ENCODE measurements around the gene PVR. TPM values are rescaled to one million over a fixed set of nuclear protein-coding genes. Genes with fewer than 3 reads are reported as not detected.

PVR gene
- total and polyA plus RNA-seq, 9 of the 15 experiments (the other 6 are each of a cell fraction or from before 2014, with no cell fraction given): 0.89 to 14.5 (median 9.8) TPM

DNA sequence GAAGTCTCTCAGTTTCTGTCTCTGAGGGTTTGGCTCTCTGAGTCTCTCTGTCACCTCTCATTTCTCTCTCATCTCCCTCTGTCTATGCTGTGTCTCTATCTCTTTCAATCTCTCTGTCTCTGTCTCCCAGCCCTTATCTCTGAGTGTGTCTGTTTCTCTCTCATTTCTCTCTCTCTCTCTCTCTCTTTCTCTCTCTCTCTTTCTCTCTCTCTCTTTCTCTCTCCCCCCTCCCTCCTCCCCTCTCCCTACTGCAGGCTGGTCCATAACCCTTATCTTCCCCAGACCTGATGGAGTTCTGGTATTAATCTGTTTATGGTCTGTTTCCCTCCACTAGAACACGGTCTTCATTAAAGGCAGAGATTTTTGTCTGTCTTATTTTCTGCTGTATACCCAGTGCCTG, 1.3 kb upstream of the PVR start:
- Histone ChIP-seq H3K79me2 (ENCODE audit: control insufficient read depth, insufficient read depth, low read length) (peaks cover 7% of the 10 kb centered on the region; the same call in 2 of the 3 replicates), H3K36me3 (ENCODE audit: control insufficient read depth, insufficient read depth, low read length) (no peaks in the 10 kb centered on the region), H3K9me1 (ENCODE audit: control insufficient read depth, insufficient read depth, low read length) (no peaks in the 10 kb centered on the region), H3K4me2 (ENCODE audit: insufficient read depth, low read length) (no peak overlapping the region), H3K27me3 (ENCODE audit: control insufficient read depth in 2 of 2, insufficient read depth in 2 of 2, low read length in 2 of 2) (no peaks in the 10 kb centered on the region), H3K4me1 (replicated peaks in 1 of 2; ENCODE audit: control insufficient read depth in 2 of 2, insufficient read depth in 2 of 2, low read length in 2 of 2) (peaks cover 5 to 21% of the 10 kb centered on the region in 2 experiments; a peak in 3 of 5 replicates), H3K9ac (ENCODE audit: insufficient read depth in 1 of 2, low read depth in 2 of 2, low read length in 2 of 2) (no peak overlapping the region), H4K20me1 (replicated peaks; ENCODE audit: control insufficient read depth, insufficient read depth, low read length) (no peaks in the 10 kb centered on the region), H3K4me3 (no peak overlapping the region), H3K9me3 (replicated peaks; ENCODE audit: control insufficient read depth, insufficient read depth, low read depth, low read length) (no peaks in the 10 kb centered on the region), H2AFZ (ENCODE audit: low read depth, low read length) (no peak overlapping the region), H3K27ac (ENCODE audit: extremely low read depth, low read depth, low read length) (no peak overlapping the region)
- WGBS (ENCODE audit: insufficient coverage, low coverage, missing lambda C conversion rate): 0% methylated on average over 1 of the region's 1 CpG
- BruUV-seq (replicated peaks): no TSS peak
- in situ Hi-C loops (cut with MboI): no loop called here
- no peak for DNase-seq (ENCODE audit: extremely low read depth in 1 of 4, low spot score in 3 of 4)
- intact Hi-C loops (cut with micrococcal nuclease): no loop called here
- no peak for ATAC-seq
- POLR2A ChIA-PET: no interaction called here
- CTCF ChIA-PET (ENCODE audit: low intra/inter-chr PET ratio): no interaction called here
- no peak for FAIRE-seq
- TF ChIP-seq KDM1A (IDR thresholded peaks at IDR 0.05) (peak; percentile 57 to 63), ZNF316 (IDR thresholded peaks at IDR 0.05) (no peak), HEY1 (CRISPR knock-in tag; IDR thresholded peaks at IDR 0.05; ENCODE audit: borderline replicate concordance) (no peak), DPF2 (IDR thresholded peaks at IDR 0.05) (peak; percentile 70), FOXA1 (IDR thresholded peaks at IDR 0.05; ENCODE audit: borderline replicate concordance) (no peak), ZNF79 (CRISPR knock-in tag; IDR thresholded peaks at IDR 0.05; ENCODE audit: low read depth) (no peak), GABPB2 (CRISPR knock-in tag; conservative IDR thresholded peaks at IDR 0.05) (no peak), ZNF75A (CRISPR knock-in tag; IDR thresholded peaks at IDR 0.05) (no peak), POLR2AphosphoS5 (IDR thresholded peaks at IDR 0.05; ENCODE audit: control insufficient read depth, insufficient read depth, low read depth, low read length) (no peak), ARID1B (IDR thresholded peaks at IDR 0.05) (peak; percentile 71), MTA2 (IDR thresholded peaks at IDR 0.05; ENCODE audit: low read depth) (peak; percentile 65), MYBL2 (IDR thresholded peaks at IDR 0.05; ENCODE audit: low read depth) (no peak), MYBL2 (CRISPR knock-in tag; IDR thresholded peaks at IDR 0.05; ENCODE audit: borderline replicate concordance) (no peak), NBN (IDR thresholded peaks at IDR 0.05; ENCODE audit: low read depth) (0 out of 2 replicates have a peak, but pooled peaks have one; percentile 39), HDAC1 (IDR thresholded peaks at IDR 0.05) (peak in 1 of 2 experiments; percentile 62; a peak in 2 of 4 replicates), HDAC2 (IDR thresholded peaks at IDR 0.05) (0 out of 2 replicates have a peak, but pooled peaks have one; percentile 66), CBFA2T3 (IDR thresholded peaks at IDR 0.05) (peak; percentile 81), SMARCA4 (IDR thresholded peaks at IDR 0.05) (peak; percentile 59; the same call in 1 of the 2 replicates), GATAD2A (IDR thresholded peaks at IDR 0.05) (peak; percentile 11; the same call in 1 of the 2 replicates), SMARCE1 (IDR thresholded peaks at IDR 0.05) (peak; percentile 42; the same call in 1 of the 2 replicates), POLR3A (IDR thresholded peaks at IDR 0.05; ENCODE audit: borderline replicate concordance, extremely low read depth, insufficient read depth, insufficient read length) (no peak)
- TF ChIP-seq, protein P1, sequence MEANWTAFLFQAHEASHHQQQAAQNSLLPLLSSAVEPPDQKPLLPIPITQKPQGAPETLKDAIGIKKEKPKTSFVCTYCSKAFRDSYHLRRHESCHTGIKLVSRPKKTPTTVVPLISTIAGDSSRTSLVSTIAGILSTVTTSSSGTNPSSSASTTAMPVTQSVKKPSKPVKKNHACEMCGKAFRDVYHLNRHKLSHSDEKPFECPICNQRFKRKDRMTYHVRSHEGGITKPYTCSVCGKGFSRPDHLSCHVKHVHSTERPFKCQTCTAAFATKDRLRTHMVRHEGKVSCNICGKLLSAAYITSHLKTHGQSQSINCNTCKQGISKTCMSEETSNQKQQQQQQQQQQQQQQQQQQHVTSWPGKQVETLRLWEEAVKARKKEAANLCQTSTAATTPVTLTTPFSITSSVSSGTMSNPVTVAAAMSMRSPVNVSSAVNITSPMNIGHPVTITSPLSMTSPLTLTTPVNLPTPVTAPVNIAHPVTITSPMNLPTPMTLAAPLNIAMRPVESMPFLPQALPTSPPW (CRISPR knock-in tag; IDR thresholded peaks at IDR 0.05): peak; percentile 79
- TF ChIP-seq, protein P2, sequence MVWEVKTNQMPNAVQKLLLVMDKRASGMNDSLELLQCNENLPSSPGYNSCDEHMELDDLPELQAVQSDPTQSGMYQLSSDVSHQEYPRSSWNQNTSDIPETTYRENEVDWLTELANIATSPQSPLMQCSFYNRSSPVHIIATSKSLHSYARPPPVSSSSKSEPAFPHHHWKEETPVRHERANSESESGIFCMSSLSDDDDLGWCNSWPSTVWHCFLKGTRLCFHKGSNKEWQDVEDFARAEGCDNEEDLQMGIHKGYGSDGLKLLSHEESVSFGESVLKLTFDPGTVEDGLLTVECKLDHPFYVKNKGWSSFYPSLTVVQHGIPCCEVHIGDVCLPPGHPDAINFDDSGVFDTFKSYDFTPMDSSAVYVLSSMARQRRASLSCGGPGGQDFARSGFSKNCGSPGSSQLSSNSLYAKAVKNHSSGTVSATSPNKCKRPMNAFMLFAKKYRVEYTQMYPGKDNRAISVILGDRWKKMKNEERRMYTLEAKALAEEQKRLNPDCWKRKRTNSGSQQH (CRISPR knock-in tag; IDR thresholded peaks at IDR 0.05): 0 out of 2 replicates have a peak, but pooled peaks have one; percentile 79
- TF ChIP-seq, protein P3, sequence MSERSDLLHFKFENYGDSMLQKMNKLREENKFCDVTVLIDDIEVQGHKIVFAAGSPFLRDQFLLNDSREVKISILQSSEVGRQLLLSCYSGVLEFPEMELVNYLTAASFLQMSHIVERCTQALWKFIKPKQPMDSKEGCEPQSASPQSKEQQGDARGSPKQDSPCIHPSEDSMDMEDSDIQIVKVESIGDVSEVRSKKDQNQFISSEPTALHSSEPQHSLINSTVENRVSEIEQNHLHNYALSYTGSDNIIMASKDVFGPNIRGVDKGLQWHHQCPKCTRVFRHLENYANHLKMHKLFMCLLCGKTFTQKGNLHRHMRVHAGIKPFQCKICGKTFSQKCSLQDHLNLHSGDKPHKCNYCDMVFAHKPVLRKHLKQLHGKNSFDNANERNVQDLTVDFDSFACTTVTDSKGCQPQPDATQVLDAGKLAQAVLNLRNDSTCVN (CRISPR knock-in tag; IDR thresholded peaks at IDR 0.05): 0 out of 2 replicates have a peak, but pooled peaks have one; percentile 45
